IgD-negative memory B cell (primary cell): ENCODE data around the gene FBXL7. TPM values are rescaled to one million over a fixed set of nuclear protein-coding genes. Genes with fewer than 3 reads are reported as not detected.

Source experiments
- H3K27ac Mint-ChIP-seq, 3 donors: one replicate each; pipeline ENCODE4 v1.8.0; 2020 to 2022; ENCODE audit warnings: mild to moderate bottlenecking in 3 of 3, mixed read lengths in 3 of 3, moderate library complexity in 1 of 3
- H3K27me3 Mint-ChIP-seq: one replicate; pipeline ENCODE4 v1.8.0; 2021; ENCODE audit warnings: mixed read lengths
- H3K36me3 Mint-ChIP-seq: one replicate; pipeline ENCODE4 v1.8.0; 2020; ENCODE audit warnings: mild to moderate bottlenecking, mixed read lengths
- H3K4me1 Mint-ChIP-seq, 3 donors: one replicate each; pipeline ENCODE4 v1.8.0; 2020 to 2022; ENCODE audit warnings: mixed read lengths in 3 of 3, mild to moderate bottlenecking in 1 of 3
- H3K4me3 Mint-ChIP-seq, 4 donors: one replicate each; pipeline ENCODE4 v1.8.0; 2020 to 2022; ENCODE audit warnings: mild to moderate bottlenecking in 4 of 4, mixed read lengths in 4 of 4, moderate library complexity in 3 of 4
- H3K9me3 Mint-ChIP-seq, 3 donors: one replicate each; pipeline ENCODE4 v1.8.0; 2020 to 2021; ENCODE audit warnings: mixed read lengths in 3 of 3, mild to moderate bottlenecking in 1 of 3
- polyA plus RNA-seq: library from polyadenylated mRNA; unstranded; fragments of 300-500 nt; fragmentation: Illumina TruSeq; gene quantifications from one replicate; pipeline ENCODE4 v1.2.3, GENCODE V29; 2021

Gene FBXL7
- polyA plus RNA-seq, 1 donor from 2014 or later: not detected

DNA sequence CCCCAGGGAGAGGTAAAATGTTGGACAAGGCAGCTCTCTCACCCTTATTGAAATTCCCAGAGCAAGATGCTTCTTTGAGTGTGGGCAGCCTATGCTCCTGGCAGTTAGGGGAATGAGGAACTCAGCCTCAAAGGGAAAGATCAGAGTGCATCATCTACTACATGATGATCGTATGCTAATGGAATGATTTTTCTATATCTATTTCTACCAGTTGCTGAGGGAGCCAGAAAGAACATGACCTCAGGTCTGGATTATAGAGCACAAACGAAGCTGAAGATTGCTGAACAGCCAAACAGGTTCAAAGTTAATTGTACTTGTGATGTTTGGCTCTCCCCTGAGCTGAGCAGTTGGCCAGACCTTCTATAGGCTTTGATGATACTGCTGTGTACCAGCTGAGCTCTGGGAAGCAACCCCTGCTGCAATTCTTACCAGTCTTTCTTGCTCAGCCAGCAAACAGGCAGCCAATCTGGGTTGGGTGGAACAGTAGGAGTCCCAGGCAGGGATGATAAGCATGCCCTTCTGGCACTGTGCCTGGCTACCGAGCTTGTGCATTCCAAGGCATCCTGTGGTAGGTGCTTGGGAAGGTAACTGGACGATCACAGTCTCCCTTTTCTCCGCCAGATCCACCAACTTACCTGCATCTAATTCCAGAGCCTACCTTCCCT is 10.3 kb upstream of the FBXL7 start:
- Mint-ChIP-seq H3K4me3 (no peak overlapping the region), H3K4me1 (no peaks in the 10 kb centered on the region), H3K9me3 (peaks cover 0 to 2% (median 0%) of the 10 kb centered on the region in 3 donors), H3K27me3 (no peaks in the 10 kb centered on the region), H3K36me3 (no peaks in the 10 kb centered on the region), H3K27ac (no peak overlapping the region)

DNA sequence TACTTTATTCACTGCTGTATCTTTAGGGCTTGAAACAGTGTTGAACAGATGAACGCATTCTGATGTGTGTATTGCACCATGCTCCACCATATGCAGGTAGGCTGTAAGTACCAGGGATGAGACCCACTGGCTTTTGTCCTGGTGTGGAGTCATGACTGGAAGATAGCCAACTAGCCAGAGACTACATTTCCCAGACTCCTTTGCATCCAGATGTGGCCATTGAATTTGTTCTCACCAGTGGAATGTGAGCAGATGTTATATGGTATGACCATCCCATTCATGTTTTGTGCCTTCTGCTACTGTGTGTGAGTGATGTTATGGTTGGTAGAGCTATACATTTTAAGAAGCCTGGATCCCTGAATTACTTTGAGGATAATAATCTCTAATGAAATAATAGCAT is 7.4 kb upstream of the FBXL7 start:
- Mint-ChIP-seq H3K9me3 (peaks cover 0 to 2% (median 0%) of the 10 kb centered on the region in 3 donors), H3K36me3 (no peaks in the 10 kb centered on the region), H3K4me3 (no peak overlapping the region), H3K4me1 (no peaks in the 10 kb centered on the region), H3K27ac (no peak overlapping the region), H3K27me3 (no peaks in the 10 kb centered on the region)

DNA sequence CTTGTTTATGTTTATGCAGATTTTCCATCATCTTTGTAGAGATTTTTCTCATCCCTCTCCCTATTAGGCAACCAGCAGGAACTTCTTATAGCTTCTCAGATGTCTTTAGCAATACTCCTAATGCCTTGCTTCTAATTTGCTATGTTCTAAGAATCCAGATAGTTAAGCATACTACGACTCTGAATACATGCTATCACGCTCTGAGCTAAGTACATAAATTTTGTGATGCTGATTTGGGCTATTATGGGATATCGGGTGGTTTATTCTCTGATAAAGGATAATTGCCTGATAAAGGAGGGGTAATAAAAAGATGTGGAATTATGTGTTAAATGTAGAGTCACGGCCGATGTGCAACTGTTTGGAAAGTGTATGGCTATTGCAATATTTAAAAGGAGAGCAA is 6.5 kb upstream of the FBXL7 start:
- Mint-ChIP-seq H3K9me3 (peaks cover 0 to 2% (median 0%) of the 10 kb centered on the region in 3 donors), H3K4me1 (no peaks in the 10 kb centered on the region), H3K27ac (no peak overlapping the region)

DNA sequence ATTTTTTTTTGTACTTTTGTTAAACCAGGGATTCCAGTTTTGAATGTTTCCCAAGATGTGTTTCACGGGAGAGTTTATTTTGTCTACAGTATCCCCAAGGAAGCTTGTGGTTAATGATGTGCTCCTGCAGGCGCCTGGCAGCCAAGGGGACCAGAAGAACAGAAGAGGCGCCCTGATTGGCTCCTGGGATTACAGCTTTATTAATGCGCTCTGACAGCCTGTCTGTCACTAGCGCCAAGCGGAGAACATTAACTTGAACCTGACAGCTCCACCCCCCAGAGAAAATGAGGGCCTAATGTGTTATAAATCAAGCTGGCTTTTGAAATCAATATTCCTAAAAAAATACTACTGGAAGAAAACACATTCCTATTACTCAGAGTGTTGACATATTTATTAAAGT is 5.0 kb upstream of the FBXL7 start:
- Mint-ChIP-seq H3K9me3 (peaks cover 0 to 2% (median 0%) of the 10 kb centered on the region in 3 donors), H3K4me1 (no peaks in the 10 kb centered on the region), H3K4me3 (no peak overlapping the region), H3K36me3 (no peaks in the 10 kb centered on the region), H3K27ac (no peak overlapping the region), H3K27me3 (peaks cover 6% of the 10 kb centered on the region)

More for the DNA sequence above, 6.5 kb upstream of the FBXL7 start:
- peaks cover under 1% of the 10 kb centered on the region for H3K27me3 Mint-ChIP-seq
- no peaks in the 10 kb centered on the region for H3K36me3 Mint-ChIP-seq
- no peak overlapping the region for H3K4me3 Mint-ChIP-seq

DNA sequence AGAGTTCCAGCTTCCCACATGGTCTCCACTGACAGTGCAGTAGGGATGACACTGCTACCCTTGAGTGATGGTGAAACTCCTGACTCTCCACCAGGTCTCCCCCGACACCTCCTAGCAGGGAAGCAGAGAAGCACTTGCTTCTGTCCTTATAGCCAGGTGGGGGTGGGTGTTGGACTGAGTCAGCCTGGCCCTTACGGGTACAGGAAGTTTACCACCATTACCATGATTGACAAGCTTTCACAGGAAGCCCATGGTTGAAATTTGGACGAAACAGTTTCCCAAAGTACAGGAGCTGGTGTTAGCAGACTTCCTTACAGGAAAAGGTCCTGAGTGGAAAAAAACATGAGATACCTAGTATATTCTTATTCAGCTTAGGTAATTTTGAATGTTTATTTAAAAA is 3.1 kb upstream of the FBXL7 start:
- Mint-ChIP-seq H3K4me1 (no peaks in the 10 kb centered on the region), H3K36me3 (no peaks in the 10 kb centered on the region), H3K27me3 (peaks cover 11% of the 10 kb centered on the region), H3K27ac (no peak overlapping the region), H3K9me3 (peaks cover 0 to 2% (median 0%) of the 10 kb centered on the region in 3 donors), H3K4me3 (no peak overlapping the region)

DNA sequence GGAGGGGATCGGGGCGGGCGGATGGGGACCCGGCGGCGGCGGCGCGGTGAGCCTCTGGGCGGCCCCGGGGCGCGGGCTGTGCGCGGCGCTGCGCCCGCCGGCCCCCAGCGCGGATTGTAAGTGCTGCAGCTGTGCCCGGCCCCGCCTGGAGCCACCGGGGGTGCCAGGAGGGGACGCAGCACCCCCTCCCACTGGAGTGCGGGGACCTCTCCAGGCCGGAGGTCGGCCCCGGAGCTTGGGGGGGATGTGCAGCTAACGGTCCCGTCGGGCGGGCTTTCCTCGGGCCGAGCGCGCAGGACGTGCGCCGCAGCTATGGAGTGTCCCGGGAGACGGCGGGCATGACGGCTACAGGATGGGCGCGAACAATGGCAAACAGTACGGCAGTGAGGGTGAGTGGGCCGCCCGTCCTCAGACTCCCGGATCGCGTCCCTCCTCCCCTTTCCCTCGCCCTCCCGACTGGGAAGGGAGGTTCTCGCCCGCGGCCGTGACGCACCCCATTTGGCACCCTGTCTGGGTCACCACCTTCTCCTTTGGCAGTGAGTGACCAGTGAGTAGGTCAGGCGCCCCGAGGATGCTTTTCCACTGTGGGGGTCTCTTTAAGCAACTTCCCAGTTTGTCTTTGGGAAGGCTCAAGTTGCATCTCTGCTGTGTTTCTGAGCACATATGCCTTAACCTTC is 483 bp downstream of the FBXL7 start:
- no peak overlapping the region for H3K4me3 Mint-ChIP-seq
- no peaks in the 10 kb centered on the region for H3K4me1 Mint-ChIP-seq
- no peak overlapping the region for H3K27ac Mint-ChIP-seq
- H3K9me3 Mint-ChIP-seq: peaks cover 0 to 6% (median 0%) of the 10 kb centered on the region in 3 donors
- H3K27me3 Mint-ChIP-seq: peaks cover 11% of the 10 kb centered on the region
- H3K36me3 Mint-ChIP-seq: no peaks in the 10 kb centered on the region

DNA sequence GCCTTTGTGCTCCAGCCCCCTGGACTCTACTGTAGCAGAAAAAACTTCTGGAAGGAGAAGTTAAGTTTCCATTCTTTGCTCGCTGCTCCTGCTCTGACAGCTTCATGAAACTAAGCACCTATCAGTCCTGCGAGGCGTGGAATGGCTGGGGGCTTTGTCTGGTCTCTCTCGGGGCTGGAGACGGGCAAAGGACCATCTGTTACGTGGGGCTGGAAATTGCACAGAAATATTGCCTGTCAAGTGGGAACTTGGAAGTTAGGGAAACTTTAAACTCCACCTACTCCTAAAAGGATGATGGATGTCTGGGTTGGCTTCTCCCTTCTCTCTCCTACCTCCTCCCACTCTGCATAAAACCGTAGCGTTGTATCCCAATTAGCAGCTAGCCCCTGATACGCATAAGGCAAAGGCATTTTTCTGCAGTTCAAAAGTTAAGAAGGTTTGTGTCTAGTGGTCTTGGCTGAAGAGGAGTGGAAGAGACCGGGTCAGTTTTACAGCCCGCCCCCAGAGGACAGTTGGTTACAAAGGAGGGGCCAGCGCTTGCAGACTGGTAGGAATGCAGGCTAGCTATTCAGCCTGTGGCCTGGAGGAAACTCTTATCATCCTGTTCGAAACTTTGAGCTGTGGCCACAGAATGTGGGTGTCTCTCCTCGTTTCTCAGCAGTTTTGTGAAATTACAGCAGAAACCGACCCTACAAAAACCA is 1.3 kb downstream of the FBXL7 start:
- peaks cover 0 to 6% (median 0%) of the 10 kb centered on the region in 3 donors for H3K9me3 Mint-ChIP-seq
- H3K27ac Mint-ChIP-seq: no peak overlapping the region
- no peaks in the 10 kb centered on the region for H3K4me1 Mint-ChIP-seq
- peak overlapping the region in 1 of 4 donors; percentile 78 for H3K4me3 Mint-ChIP-seq
- H3K27me3 Mint-ChIP-seq: peaks cover 11% of the 10 kb centered on the region
- no peaks in the 10 kb centered on the region for H3K36me3 Mint-ChIP-seq

DNA sequence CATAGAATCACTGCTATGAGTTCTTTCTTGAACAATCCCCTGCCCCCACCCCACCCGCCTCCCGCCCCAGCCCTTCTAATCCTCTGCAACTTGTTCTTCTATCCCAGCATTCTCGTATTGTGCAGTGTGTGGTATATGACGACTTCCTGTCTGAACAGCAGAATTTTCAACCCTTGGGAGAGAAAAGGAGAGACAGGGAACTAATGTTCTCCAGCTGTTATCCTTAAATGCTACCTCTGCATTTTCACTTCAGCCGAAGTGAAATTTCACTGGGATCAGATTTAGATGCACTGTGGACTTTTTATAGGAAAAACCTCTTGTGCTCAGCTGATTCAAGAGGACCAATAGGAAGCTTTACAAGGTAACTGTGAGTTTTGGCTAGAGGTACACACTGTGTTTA is 2.2 kb downstream of the FBXL7 start:
- H3K9me3 Mint-ChIP-seq: peaks cover 0 to 6% (median 1%) of the 10 kb centered on the region in 3 donors
- peaks cover 11% of the 10 kb centered on the region for H3K27me3 Mint-ChIP-seq
- H3K36me3 Mint-ChIP-seq: no peaks in the 10 kb centered on the region
- no peak overlapping the region for H3K27ac Mint-ChIP-seq
- no peak overlapping the region for H3K4me3 Mint-ChIP-seq
- no peaks in the 10 kb centered on the region for H3K4me1 Mint-ChIP-seq

DNA sequence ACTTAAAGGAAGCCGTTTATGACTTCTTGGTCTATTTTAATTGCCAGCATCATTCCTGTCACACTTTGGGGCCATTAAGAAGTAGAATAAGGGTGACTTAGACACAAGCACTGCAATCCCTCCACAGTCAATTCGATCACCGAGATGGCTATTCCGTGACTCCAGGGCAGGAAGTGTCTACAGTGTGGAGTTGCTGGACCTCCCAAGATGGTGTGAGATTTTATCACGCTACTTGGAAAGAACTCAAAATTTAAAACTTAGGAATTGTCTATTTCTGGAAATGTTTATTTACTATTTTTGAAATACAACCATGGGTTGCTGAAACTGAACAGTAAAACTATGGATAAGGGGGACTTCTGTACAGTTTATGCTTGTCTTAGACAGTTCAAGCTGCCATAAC is 6.2 kb downstream of the FBXL7 start:
- H3K27ac Mint-ChIP-seq: no peak overlapping the region
- no peak overlapping the region for H3K4me3 Mint-ChIP-seq
- H3K36me3 Mint-ChIP-seq: no peaks in the 10 kb centered on the region
- H3K4me1 Mint-ChIP-seq: no peaks in the 10 kb centered on the region
- peaks cover 0 to 6% (median 5%) of the 10 kb centered on the region in 3 donors for H3K9me3 Mint-ChIP-seq
- peaks cover under 1% of the 10 kb centered on the region for H3K27me3 Mint-ChIP-seq

DNA sequence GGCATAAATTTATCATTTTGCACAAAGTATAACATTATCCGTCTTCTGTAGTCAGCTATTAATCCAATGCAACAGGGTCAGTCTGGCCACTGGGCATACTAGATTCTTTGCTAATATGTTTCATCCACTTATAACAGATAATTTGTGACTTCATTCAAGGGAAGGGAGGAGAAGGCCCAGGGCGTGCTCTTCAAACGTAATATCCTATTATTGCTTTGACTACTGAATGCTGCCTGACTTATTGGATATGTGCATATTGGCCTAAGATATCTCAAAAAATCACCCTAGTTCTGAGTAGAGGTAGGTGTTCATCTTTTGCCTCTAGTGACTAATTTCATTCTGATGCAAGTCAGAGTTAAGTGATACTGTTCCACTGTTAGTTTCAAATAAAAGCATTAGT is 6.9 kb downstream of the FBXL7 start:
- no peaks in the 10 kb centered on the region for H3K36me3 Mint-ChIP-seq
- H3K27me3 Mint-ChIP-seq: no peaks in the 10 kb centered on the region
- H3K4me3 Mint-ChIP-seq: no peak overlapping the region
- H3K9me3 Mint-ChIP-seq: peaks cover 0 to 6% (median 5%) of the 10 kb centered on the region in 3 donors
- H3K4me1 Mint-ChIP-seq: no peaks in the 10 kb centered on the region
- no peak overlapping the region for H3K27ac Mint-ChIP-seq

DNA sequence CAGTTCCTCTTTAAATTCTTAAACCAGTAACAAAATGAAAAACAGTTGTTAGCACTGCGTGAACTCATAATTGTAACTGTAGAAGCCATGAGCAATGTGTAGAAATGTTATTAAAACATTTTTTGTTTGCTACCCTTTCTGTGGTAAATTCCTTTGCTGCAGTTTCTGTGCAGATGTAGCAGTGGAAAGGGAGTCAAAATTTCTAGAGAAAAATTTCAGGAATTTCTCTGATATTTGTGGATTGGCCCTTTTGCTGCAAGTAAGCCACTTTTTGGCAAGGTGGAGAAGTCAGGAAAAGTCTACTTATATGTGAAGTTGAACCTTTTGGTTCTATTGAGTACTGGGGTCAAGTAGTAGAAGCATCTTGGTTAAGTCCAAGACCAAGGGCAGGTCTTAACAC is 10.1 kb downstream of the FBXL7 start:
- peaks cover 0 to 5% (median 0%) of the 10 kb centered on the region in 3 donors for H3K9me3 Mint-ChIP-seq
- H3K36me3 Mint-ChIP-seq: no peaks in the 10 kb centered on the region
- H3K27ac Mint-ChIP-seq: no peak overlapping the region
- no peak overlapping the region for H3K4me3 Mint-ChIP-seq
- H3K4me1 Mint-ChIP-seq: no peaks in the 10 kb centered on the region
- H3K27me3 Mint-ChIP-seq: no peaks in the 10 kb centered on the region

DNA sequence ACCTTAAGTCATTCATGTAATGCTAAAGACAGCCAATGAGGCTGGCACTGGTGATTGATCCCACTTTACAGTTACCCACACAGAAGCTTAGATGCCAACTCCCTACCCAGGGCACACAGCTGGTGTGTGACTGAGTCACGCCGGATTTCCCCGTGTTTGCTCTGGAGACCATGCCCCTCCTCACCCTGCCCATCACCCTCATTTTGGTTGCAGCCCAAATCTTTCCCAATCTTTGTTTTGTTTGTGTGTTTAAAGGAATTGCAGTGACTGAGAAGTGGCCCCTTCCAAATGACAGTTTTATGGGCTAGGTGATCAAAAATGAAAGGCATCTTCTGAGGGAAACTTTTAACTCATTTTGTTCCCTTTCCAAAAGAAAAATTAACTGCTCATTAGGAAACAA is 10.9 kb downstream of the FBXL7 start:
- H3K27me3 Mint-ChIP-seq: no peaks in the 10 kb centered on the region
- H3K9me3 Mint-ChIP-seq: peaks cover 0 to 5% (median 0%) of the 10 kb centered on the region in 3 donors
- H3K4me1 Mint-ChIP-seq: no peaks in the 10 kb centered on the region
- H3K27ac Mint-ChIP-seq: no peak overlapping the region
- no peak overlapping the region for H3K4me3 Mint-ChIP-seq
- no peaks in the 10 kb centered on the region for H3K36me3 Mint-ChIP-seq

DNA sequence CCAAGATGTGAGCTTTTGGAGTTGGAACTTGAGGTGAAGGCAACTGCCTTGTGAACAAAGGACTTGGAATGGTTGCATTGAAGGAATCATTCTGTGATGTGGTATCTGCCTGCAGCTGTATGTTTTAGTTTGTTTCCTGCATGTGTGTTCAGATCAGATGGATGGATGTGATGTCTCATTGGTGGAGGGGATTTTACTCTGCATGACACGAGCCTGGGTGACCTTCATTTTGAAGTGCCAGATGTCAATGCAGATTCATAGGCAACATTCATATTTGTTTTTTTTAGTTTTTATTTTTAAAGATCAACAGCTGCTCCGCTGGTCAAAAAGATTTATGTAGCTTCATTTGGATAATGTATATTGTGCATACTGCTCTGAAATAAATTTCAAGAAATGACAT is 13.5 kb downstream of the FBXL7 start:
- Mint-ChIP-seq H3K27me3 (peaks cover 1% of the 10 kb centered on the region), H3K4me3 (no peak overlapping the region), H3K4me1 (no peaks in the 10 kb centered on the region), H3K27ac (no peak overlapping the region), H3K9me3 (peaks cover 0 to 5% (median 2%) of the 10 kb centered on the region in 3 donors), H3K36me3 (no peaks in the 10 kb centered on the region)

DNA sequence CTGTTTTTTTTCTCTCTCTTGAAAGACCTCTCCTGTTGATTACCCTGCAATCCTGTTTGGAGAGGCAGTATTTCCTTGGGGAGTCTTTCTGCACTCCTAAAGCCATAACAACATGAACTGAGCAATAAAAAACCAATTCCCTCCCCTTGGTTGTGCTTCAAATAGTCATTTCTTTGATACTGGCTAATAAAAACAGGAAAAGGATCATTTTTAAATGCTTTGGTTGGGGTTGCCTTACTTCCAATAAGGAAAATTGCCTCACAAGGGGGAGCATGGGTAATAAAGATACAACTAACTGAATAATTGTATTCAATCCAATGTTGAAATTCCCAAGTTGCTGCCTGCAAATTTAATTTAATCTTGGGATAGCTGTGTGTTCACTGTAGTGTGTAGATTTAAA is 13.9 kb downstream of the FBXL7 start:
- Mint-ChIP-seq H3K9me3 (peaks cover 0 to 5% (median 2%) of the 10 kb centered on the region in 3 donors), H3K4me1 (no peaks in the 10 kb centered on the region), H3K4me3 (no peak overlapping the region), H3K36me3 (no peaks in the 10 kb centered on the region), H3K27me3 (peaks cover 1% of the 10 kb centered on the region), H3K27ac (no peak overlapping the region)

DNA sequence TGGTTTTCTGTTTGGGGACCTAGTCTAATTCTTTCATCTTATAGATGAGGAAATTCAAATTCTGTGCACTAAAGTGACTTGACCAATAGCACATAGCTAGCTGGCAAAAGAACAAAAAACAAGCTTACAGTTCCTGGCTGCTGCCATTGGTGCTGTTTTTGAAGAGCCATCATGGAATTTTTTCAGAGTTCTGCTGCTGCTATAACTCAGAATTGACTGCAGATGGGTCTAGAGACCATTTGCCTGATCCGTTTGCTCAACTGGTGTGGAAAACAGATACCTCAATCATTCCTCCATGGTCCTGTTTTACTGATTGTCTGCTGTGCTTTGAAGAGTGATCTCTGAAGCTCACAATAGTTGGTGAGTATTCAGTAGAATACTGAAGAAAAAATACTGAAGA is 15.2 kb downstream of the FBXL7 start:
- peaks cover 1% of the 10 kb centered on the region for H3K27me3 Mint-ChIP-seq
- no peak overlapping the region for H3K27ac Mint-ChIP-seq
- peaks cover 0 to 7% (median 0%) of the 10 kb centered on the region in 3 donors for H3K9me3 Mint-ChIP-seq
- H3K36me3 Mint-ChIP-seq: no peaks in the 10 kb centered on the region
- H3K4me1 Mint-ChIP-seq: no peaks in the 10 kb centered on the region
- no peak overlapping the region for H3K4me3 Mint-ChIP-seq
